ENCODE results near the gene C11orf24. TPM values are rescaled to one million over a fixed set of nuclear protein-coding genes. Genes with fewer than 3 reads are reported as not detected.

Gene C11orf24
- total and polyA plus RNA-seq, 2 of the 4 experiments (the other 2 are of a cell fraction), result 42.5 to 135 TPM

DNA sequence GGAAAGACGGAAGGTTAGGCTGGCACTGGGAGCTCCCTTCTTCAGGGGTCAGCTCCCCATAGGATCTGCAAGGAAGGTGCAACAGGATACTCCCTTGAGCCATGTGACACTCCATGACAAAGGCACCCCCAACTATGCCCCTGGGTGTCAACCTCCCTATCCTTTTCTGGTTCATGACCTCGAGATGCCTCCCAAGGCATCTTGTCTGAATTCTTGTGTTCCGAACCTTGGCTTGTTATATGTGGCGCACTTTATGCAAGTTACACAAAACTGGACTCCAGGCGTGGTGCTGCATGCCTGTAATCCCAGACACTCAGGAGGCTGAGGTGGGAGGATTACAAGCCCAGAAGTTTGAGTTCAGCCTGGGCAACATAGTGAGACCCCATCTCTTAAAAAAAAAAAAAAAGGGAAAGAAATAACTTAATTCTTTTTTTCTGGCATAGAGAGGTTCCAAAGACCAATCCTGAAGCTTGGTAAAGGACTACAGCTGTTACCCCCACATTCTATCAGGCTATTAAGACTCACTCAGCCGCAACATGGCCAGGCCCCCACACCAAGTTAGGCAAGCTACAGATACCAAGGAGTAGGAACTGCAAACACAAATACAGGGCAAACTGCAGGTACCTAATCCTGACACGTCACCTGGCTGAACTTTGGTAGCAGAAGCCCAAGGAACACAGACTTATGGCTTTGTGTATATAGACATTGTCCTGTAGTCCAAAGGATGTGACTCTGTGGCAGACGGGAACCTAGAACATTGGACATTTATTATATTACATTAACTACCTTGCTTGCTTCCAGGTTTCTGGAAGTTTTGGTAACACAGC, 1.4 kb downstream of the C11orf24 start (continued):
- TF ChIP-seq SMC3 (IDR thresholded peaks at IDR 0.05; ENCODE audit: low read depth, low read length) (no peak), FOS (IDR thresholded peaks at IDR 0.05; ENCODE audit: low read depth, low read length) (no peak)

DNA sequence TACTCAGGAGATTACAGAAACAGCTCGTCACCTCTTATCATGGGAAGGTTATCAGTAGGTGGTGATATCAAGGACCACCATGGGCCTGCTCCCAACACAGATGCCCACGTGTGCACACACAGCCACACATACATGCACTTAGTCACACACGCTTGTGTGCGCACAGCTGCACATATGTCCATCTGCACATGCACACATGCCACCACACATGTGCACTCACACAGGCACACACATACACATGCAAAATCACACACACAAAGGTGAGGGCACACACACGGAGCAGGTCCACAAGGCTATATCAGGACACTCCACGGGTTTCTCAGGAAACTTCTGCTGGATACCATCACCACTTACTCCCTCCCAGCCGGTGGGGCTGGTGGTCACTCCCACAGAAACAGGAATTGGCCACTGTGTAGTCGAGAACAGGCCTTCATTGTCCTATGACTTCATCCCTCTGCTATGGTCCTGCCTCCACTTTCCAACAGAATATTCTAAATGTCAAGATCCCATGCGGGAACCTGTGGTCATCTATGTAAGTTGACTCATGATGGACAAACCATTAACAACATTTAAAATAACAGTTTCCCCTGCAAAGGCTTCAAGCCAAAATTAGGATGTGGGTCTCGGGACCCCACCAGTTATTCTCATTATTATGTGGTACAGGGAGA, 2.2 kb downstream of the C11orf24 start:
- Histone ChIP-seq H2BK5ac (ENCODE audit: low read depth, low read length, poor library complexity, severe bottlenecking) (peak overlapping the region; percentile 80), H3K18ac (ENCODE audit: low read depth, low read length) (no peak overlapping the region), H2BK20ac (ENCODE audit: low read depth, low read length) (peak overlapping the region; percentile 29; the same call in 1 of the 2 replicates), H2AFZ (replicated peaks; ENCODE audit: low read length, poor library complexity) (peak overlapping the region; percentile 78), H2BK15ac (ENCODE audit: low read depth, low read length) (peak overlapping the region; percentile 73; the same call in 1 of the 3 replicates), H3K23ac (ENCODE audit: low read depth, low read length) (peak overlapping the region; percentile 93), H3K4me2 (ENCODE audit: low read depth, low read length) (peak overlapping the region; percentile 66), H3K36me3 (ENCODE audit: control insufficient read depth, insufficient read depth, low read length) (peaks cover 31% of the 10 kb centered on the region), H3K27ac (ENCODE audit: insufficient read depth, low read length) (peak overlapping the region; percentile 56), H3K9ac (ENCODE audit: low read depth, low read length) (peak overlapping the region; percentile 25; the same call in 1 of the 2 replicates), H4K91ac (ENCODE audit: insufficient read depth, low read depth, low read length) (peak overlapping the region; percentile 35), H3K4me3 (ENCODE audit: insufficient read depth, low read depth, low read length) (peak overlapping the region; percentile 1; the same call in 1 of the 2 replicates), H4K8ac (ENCODE audit: low read depth in 2 of 2, low read length in 2 of 2) (peak overlapping the region in 1 of 2 experiments; percentile 74; a peak in 2 of 4 replicates), H2AK9ac (replicated peaks; ENCODE audit: low read depth, low read length, poor library complexity) (peak overlapping the region; percentile 90), H3K4me1 (ENCODE audit: control insufficient read depth, insufficient read depth, low read length) (peaks cover 10% of the 10 kb centered on the region), H3K9me3 (ENCODE audit: control insufficient read depth, insufficient read depth, low read length) (no peaks in the 10 kb centered on the region), H3K9me1 (ENCODE audit: insufficient read depth, low read length) (peaks cover 30% of the 10 kb centered on the region), H2AK5ac (ENCODE audit: low read depth, low read length) (peak overlapping the region; percentile 97), H3K56ac (ENCODE audit: extremely low read depth, insufficient read depth, low read length) (peak overlapping the region; percentile 24; the same call in 1 of the 2 replicates), H4K20me1 (ENCODE audit: insufficient read depth, low read length) (peaks cover 52% of the 10 kb centered on the region), H3K79me1 (ENCODE audit: low read depth in 1 of 2, low read length in 2 of 2) (peaks cover 29 to 73% of the 10 kb centered on the region in 2 experiments), H3K14ac (replicated peaks; ENCODE audit: low read depth, low read length) (peak overlapping the region; percentile 96), H2BK120ac (ENCODE audit: low read depth, low read length) (peak overlapping the region; percentile 52), H3K4ac (ENCODE audit: low read depth, low read length) (peak overlapping the region; percentile 93), H3K27me3 (ENCODE audit: control insufficient read depth, insufficient read depth, low read length) (no peaks in the 10 kb centered on the region), H4K5ac (ENCODE audit: low read depth, low read length) (no peak overlapping the region)
- ATAC-seq (ENCODE audit: low read depth) (peak; percentile 58), DNase-seq (peak; percentile 92)
- no TSS peak for BruUV-seq (replicated peaks)
- intact Hi-C loops (cut with micrococcal nuclease) (no loop called here), dilution Hi-C loops (cut with HindIII; ENCODE audit: low sequenced_read_pairs, unreplicated experiment) (no loop called here), in situ Hi-C loops (cut with MboI; ENCODE audit: low sequenced_read_pairs) (loop anchor here (5.0 kb wide), 1 partner anchor 113 kb away; no protein-coding TSS in a partner anchor)
- CTCF ChIA-PET, result no interaction called here
- TF ChIP-seq SMC3 (IDR thresholded peaks at IDR 0.05; ENCODE audit: low read depth, low read length) (no peak), RAD21 (IDR thresholded peaks at IDR 0.05; ENCODE audit: low read length) (no peak), BHLHE40 (IDR thresholded peaks at IDR 0.05; ENCODE audit: low read depth, low read length) (no peak), FOS (IDR thresholded peaks at IDR 0.05; ENCODE audit: low read depth, low read length) (0 out of 2 replicates have a peak, but pooled peaks have one; percentile 7), MXI1 (IDR thresholded peaks at IDR 0.05; ENCODE audit: borderline replicate concordance, low read depth, low read length) (peak; percentile 57; the same call in 1 of the 2 replicates), MAZ (IDR thresholded peaks at IDR 0.05; ENCODE audit: borderline replicate concordance, low read depth, low read length) (0 out of 2 replicates have a peak, but pooled peaks have one; percentile 45), RCOR1 (IDR thresholded peaks at IDR 0.05; ENCODE audit: insufficient replicate concordance, low read length) (no peak)
- TF ChIP-seq, protein P1, sequence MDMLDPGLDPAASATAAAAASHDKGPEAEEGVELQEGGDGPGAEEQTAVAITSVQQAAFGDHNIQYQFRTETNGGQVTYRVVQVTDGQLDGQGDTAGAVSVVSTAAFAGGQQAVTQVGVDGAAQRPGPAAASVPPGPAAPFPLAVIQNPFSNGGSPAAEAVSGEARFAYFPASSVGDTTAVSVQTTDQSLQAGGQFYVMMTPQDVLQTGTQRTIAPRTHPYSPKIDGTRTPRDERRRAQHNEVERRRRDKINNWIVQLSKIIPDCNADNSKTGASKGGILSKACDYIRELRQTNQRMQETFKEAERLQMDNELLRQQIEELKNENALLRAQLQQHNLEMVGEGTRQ (IDR thresholded peaks at IDR 0.05; ENCODE audit: low read depth, low read length), result no peak
- 43% methylated on average over 6 of the region's 10 CpGs; no CpG with 5 or more reads in 1 of the 2 experiments for WGBS, 2 experiments (ENCODE audit: extremely low coverage in 2 of 2, insufficient read length in 1 of 2)
- POLR2A ChIA-PET (ENCODE audit: unreplicated experiment), result interaction anchor here (0.5 kb wide), 1 partner anchor 37 kb away, joined by 8 read pairs; no protein-coding TSS in a partner anchor
